ENCODE results near the gene SMARCD1. TPM values are rescaled to one million over a fixed set of nuclear protein-coding genes. Genes with fewer than 3 reads are reported as not detected.

The SMARCD1 gene
- total RNA-seq, 1 experiment from 2014 or later: 152 TPM

- H4K91ac ChIP-seq (ENCODE audit: insufficient read length, low read depth, low read length): no peak overlapping the region
- H4K8ac ChIP-seq (replicated peaks; ENCODE audit: insufficient read length, low read depth, low read length): no peak overlapping the region
- peak overlapping the region; percentile 52 to 75; a peak in 4 of 5 replicates for H3K4me3 Mint-ChIP-seq
- no peak overlapping the region for H2BK120ac ChIP-seq (ENCODE audit: low read depth, low read length, poor library complexity, severe bottlenecking)
- no peak overlapping the region for H2BK20ac ChIP-seq (ENCODE audit: low read depth, low read length, poor library complexity, severe bottlenecking)
- no peak for TF ChIP-seq CTCF (conservative IDR thresholded peaks at IDR 0.05)
- DNase-seq: no peak
- H3K79me1 ChIP-seq (ENCODE audit: insufficient read depth, low read depth, low read length, poor library complexity, severe bottlenecking): no peaks in the 10 kb centered on the region
- peaks cover 16 to 22% of the 10 kb centered on the region in 2 experiments for H3K4me1 Mint-ChIP-seq
- no peak overlapping the region for H3T11ph ChIP-seq (ENCODE audit: low read length)
- H2AFZ ChIP-seq (ENCODE audit: low read length): no peak overlapping the region
- H3K36me3 Mint-ChIP-seq (ENCODE audit: insufficient read depth in 1 of 3, low read depth in 3 of 3): no peaks in the 10 kb centered on the region; a peak in 1 of 7 replicates
- no peak overlapping the region for H3K18ac ChIP-seq (ENCODE audit: insufficient read length, low read depth, low read length)
- H2BK12ac ChIP-seq (ENCODE audit: insufficient read length, low read depth, low read length): no peak overlapping the region
- H3K14ac ChIP-seq (ENCODE audit: insufficient read depth, low read length): no peak overlapping the region
- H2AK5ac ChIP-seq (ENCODE audit: insufficient read length, low read length): no peak overlapping the region
- H3K9ac ChIP-seq (ENCODE audit: extremely low read depth, insufficient read length, low read length): no peak overlapping the region
- H3K4me1 ChIP-seq (ENCODE audit: insufficient read depth, low read length): no peaks in the 10 kb centered on the region
- peaks cover 35% of the 10 kb centered on the region; the same call in 1 of the 2 replicates for H3K27me3 ChIP-seq (ENCODE audit: insufficient read depth, low read length)
- no peak overlapping the region for H2BK15ac ChIP-seq (ENCODE audit: low read depth, low read length)
- H3K27ac ChIP-seq (ENCODE audit: insufficient read length, low read depth, low read length): no peak overlapping the region
- H4K20me1 ChIP-seq (ENCODE audit: control insufficient read depth, insufficient read depth, insufficient read length): no peaks in the 10 kb centered on the region
- peaks cover 92% of the 10 kb centered on the region for H3K27me3 Mint-ChIP-seq (ENCODE audit: low read depth)
- H3K23ac ChIP-seq (ENCODE audit: insufficient read length, low read depth, low read length): no peak overlapping the region
- no peak overlapping the region for H3K27ac Mint-ChIP-seq
- no peak overlapping the region for H3K56ac ChIP-seq (ENCODE audit: insufficient read length, low read depth, low read length)
- no CpG with 5 or more reads among the region's 15 CpGs for WGBS (ENCODE audit: extremely low coverage, insufficient read length, low lambda C conversion rate)
- H4K5ac ChIP-seq (ENCODE audit: insufficient read length, low read depth, low read length): no peak overlapping the region
- H3K9me3 ChIP-seq (ENCODE audit: control insufficient read depth, low read depth, low read length): no peaks in the 10 kb centered on the region
- H3K23me2 ChIP-seq (ENCODE audit: insufficient read length, low read depth, low read length, poor library complexity, severe bottlenecking): peaks cover 3% of the 10 kb centered on the region
- H3K79me2 ChIP-seq (ENCODE audit: insufficient read depth, low read length): no peaks in the 10 kb centered on the region
- no peak overlapping the region for H2BK5ac ChIP-seq (ENCODE audit: insufficient read length, low read length)
- no peak overlapping the region for H3K4me2 ChIP-seq (ENCODE audit: insufficient read depth, insufficient read length, low read length)
- H3K4ac ChIP-seq (ENCODE audit: low read depth, low read length): no peak overlapping the region
- H3K9me3 Mint-ChIP-seq: peaks cover 0 to 2% of the 10 kb centered on the region in 2 experiments; a peak in 1 of 5 replicates
Observed at GRCh38 chr12:50058743-50059312, 26.3 kb upstream of the SMARCD1 start.

Data from H9 (cell line).